GM18873 (cell line): Measurements from ENCODE around the gene SBF2.

Source experiments
- ATAC-seq: cut with Tn5 transposase; IDR thresholded peaks from one replicate; pipeline ENCODE4 v1.9.1; 2021; ENCODE audit warnings: mild to moderate bottlenecking, moderate library complexity, moderate number of reproducible peaks; ENCODE audit not compliant: unreplicated experiment, low FRiP score

The SBF2 gene

DNA sequence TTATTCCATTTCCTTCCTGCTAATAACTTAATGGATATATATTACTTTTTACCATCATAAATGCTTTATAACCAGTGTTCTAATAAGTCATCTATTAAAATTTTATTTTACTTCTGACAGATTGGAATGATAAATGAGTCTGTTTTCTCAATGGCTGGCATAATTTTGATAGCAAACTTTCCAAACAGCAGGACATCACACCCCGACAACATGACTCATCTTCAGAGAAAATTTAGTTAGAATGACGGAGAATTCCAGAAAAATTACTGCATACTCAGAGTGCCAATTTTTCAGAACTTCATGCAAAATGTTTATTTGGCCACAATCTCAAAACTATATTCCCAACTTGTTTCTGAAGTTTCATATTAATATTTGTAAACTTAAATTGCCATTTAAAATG is 455.8 kb downstream of the SBF2 start:
- no peak for ATAC-seq

DNA sequence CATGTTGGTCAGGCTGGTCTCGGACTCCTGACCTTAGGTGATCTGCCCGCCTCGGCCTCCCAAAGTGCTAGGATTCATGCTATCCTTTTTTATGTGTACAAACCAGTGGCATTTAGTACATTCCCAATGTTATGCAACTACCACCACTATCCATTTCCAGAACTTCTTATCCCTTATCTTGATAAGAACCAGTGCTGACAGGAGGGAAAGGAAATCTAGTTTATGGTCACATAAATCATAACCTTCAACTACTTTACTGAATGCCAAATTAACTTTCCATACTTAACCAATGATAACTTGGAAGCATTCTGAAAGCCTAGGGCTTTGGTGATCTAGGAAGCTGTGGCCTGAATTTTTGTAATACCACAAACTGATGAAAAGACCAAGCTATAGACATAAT is 459.7 kb downstream of the SBF2 start:
- ATAC-seq, result no peak

DNA sequence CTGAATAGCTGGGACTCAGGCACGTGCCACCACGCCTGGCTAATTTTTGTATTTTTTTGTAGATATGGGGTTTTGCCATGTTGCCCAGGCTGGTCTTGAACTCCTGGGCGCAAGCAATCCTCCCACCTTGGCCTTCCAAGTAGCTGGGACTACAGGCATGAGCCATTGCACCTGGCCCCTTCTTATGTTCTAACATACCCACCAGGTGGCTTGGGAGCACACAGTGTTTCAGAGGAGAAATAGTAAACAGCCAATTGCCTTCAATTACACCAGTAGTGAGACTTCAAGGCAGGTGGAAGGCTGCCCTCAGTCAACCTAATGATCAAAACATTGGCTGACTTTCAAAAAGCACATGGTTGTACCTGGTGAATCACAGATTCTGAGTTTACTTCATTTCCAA is 462.9 kb downstream of the SBF2 start:
- ATAC-seq, result no peak

DNA sequence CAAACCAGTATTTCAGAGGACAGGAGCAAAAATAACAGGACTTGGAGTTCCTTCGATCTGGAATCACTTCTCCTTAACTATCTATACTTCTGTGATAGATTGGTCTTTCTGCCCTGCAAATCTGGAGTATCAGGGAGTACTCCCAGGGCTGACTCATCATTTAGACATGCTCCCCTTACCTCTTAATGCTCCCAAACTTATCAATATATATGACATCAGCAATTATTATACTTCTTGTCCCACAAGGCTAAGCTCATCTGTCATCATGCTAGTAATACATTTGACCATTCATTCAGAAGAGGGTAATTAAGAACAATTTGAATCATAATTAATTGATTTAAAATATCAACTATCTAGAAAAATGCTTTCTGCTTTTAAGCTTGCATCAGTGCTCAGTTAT is 466.3 kb downstream of the SBF2 start:
- ATAC-seq, result no peak

DNA sequence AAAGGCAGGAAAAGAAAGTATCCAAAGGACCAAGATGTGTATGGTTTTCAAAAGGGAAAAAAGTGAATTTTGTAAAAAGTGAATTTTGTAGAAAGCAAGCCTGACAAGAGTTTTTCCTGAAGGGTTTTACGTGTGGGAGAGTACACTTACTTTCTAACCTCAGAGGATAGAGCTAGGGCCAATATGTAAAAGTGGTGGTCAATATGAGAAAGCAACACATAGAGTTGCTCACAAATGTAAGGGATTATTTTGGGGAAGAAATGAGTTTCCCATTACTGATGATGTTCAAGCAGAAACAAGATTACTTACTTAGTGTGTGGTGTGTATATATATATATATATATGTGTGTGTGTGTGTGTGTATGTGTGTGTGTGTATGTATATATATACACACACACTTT is 467.6 kb downstream of the SBF2 start:
- ATAC-seq, result no peak

DNA sequence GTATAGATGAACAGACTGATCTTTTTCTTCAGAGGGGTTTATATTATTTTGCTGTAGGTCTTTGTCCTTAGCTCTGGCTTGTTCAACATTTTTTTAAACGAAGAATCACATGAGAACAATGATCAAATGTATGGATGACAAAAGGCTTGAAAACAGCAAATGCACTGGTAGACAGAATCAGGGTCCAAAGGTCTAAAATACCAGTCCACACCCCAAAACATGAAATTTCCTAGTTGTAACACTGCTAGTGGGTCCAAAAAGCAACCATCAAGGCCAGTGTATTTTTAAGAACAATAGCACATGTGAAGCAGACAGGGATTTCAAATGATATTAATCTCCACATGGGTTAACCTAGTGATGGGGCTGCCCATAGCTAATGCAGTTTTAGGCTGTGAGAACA is 468.1 kb downstream of the SBF2 start:
- ATAC-seq, result no peak

- no peak for ATAC-seq
These were observed 468.7 kb downstream of the SBF2 start for GRCh38 chr11:9825315-9825714.

GRCh38 chr11:9823887-9824385 is 470.1 kb downstream of the SBF2 start:
- ATAC-seq, result no peak

DNA sequence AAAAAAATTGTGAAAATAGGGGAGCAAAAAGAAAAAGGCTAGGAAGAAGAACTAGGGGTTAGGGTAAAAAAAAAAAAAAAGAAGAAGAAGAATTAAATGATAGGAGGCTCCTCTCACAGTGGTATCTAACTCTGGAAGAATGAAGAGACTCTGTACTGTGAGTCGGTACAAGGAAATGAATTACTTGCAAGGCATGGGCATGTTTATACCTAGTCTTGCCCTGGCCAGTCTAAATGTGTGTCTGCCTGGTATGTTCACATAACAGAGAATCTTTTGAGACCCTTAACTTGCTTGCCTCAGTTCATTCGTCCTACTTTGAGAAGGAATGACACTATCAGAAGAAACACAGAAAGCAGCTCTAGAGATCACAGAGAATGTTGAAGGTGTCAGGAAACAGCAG is 470.6 kb downstream of the SBF2 start:
- no peak for ATAC-seq

GRCh38 chr11:9821008-9821752 is 472.8 kb downstream of the SBF2 start:
- ATAC-seq, result no peak

DNA sequence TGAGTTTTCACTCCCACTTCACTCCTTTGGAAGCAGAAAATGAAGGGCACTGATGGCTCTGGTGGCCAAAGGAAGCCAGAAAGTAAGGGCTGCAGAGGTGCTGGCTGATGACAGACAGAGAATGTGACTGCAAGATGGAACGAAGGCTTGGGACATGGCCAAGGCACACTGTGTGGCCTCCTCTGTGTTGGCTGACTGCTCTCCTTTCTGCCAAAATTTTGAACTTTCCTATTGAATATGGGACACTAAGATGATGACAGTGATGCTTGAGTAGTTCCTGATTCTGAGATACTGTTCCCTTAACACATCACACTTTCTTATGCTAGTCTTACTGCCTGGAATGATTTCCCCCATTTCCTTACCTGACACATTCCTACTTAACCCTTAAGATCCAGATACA is 473.8 kb downstream of the SBF2 start:
- ATAC-seq, result no peak

DNA sequence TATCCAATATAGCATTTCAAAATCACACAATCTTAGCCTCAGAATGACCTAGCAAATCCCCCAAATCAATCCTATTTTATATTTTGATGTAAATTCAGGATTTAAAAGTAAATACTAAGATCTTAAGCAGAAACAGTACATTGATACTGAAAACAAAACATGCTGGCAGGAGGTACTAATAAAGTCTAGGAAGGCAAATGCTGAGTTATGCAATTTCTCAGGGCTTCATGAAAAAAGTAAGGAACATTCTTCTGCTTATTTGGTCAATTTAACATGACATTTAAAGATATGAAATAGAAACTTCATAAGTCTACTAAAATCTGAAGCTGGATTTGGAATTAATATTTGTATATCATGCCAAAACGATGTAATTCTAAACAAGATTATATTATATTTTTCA is 476.8 kb downstream of the SBF2 start:
- ATAC-seq, result no peak

DNA sequence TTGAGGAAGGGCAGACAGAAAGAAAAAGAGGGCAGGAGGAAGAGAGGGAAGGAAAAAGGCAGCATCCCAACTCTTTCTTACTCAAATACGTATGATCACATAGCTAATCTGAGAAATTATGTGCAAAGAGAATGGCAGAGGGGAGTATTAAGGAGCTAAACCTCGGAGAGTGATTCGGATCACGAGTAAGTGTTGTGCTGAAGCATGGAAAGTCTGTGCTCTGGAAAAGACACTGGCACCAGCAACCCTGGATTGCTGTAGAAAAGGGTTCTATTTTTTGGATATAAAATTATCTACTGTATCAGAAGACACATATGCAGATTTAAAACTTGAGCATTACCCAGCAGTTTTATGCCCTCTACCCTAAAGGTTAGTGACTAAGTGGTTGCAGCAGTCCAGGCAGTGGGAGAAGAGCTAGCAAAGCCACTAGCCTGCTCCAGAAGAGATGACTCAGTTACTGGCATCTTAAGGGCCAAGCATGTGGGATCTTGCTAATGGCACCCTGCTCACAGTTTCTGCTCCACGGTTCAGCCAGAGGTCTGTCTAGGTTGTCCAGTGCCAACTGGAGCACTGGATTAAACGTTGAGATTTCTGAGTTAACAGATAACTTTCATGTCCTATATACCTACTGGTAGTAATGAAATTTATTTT is 478.4 kb downstream of the SBF2 start:
- ATAC-seq, result no peak

DNA sequence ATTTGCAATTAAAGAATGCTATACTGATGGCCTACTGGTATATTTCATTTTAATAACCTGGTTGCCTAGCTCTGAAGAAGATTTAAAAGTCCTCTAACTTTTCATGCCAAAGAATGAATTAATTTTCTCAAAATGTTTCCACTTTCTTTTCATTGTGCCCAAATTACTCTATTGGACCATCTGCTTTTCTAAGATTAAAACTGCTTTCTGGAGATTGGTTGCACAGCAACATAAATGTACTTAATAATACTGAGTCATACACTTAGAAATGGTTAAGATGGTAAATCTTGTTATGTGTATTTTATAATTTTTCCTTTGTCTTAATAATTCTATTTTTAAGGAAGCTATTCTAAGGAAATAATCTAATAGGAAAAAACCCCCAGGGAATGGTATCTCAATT is 479.9 kb downstream of the SBF2 start:
- no peak for ATAC-seq

DNA sequence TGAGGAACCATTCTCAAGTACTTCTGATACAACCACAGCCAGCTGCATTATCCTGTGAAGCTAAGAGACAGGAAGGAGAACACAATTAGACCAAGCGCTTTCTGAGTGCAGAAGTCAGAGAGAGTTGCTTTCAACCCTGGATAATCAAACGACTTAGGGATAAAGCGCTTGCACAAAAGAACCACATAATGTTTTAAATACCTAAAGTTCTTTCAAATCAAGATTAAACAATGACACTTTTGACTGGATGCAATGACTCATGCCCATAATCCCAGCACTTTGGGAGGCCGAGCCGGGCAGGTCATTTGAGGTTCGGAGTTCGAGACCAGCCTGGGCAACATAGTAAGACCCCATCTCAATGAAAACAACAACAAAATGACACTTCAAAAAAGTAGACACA is 485.1 kb downstream of the SBF2 start:
- no peak for ATAC-seq

- no peak for ATAC-seq
These were observed 486.9 kb downstream of the SBF2 start for GRCh38 chr11:9806946-9807687.

- ATAC-seq, result no peak
These were observed 489.6 kb downstream of the SBF2 start for GRCh38 chr11:9804419-9804902.

DNA sequence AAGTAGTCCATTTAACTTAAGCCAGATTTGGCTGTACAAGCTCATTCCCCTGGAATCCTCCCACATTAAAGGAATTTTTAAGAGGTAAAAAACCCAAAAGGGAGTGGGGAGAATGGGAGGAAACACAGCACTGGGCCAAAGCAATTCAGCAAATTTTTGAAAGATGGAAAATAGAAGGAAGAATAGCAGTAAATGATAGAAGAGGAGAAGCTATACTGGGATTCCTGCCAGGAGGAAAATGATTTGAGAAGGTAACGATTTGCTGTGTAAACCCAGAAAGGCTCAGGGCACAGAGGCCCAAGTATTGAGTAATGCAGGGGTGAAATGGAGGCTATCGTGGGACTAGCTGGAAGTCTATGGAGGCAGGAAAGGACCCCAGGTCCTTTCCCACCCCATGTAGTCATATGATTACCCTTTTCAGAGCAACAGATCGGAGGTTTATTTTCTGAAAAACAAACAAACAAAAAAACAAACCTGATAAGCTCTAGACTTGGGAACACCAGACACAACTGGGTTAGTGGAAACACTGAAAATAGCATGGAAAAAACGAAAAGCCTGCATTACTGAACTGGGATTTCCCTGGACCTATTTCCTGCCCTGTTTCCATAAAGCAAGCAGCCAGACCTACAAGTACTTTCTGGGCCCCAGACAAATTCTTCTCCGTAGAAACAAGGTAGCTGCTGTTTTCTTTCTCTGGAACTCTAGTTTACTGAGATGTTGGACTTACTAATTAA is 490.2 kb downstream of the SBF2 start:
- ATAC-seq, result no peak

GRCh38 chr11:9802291-9802861 is 491.6 kb downstream of the SBF2 start:
- ATAC-seq, result no peak

DNA sequence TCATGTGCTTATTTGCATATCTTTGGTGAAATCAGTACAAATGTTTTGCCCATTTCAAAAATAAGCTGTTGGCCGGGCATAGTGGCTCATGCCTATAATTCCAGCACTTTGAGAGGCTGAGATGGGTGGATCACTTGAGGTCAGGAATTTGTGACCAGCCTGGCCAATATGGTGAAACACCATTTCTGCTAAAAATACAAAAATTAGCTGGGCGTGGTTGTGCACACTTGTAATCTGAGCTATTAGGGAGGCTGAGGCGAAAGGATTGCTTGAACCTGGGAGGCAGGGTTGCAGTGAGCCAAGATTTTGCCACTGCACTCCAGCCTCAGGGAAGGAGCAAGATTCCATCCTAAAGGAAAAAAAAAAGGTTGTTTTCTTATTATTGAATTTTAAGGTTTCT is 494.1 kb downstream of the SBF2 start:
- no peak for ATAC-seq
